ENCODE results near the gene LIG3. TPM values are rescaled to one million over a fixed set of nuclear protein-coding genes. Genes with fewer than 3 reads are reported as not detected.
"Not testable (repeated sequence)": the region's sequence is repeated elsewhere in the genome, so short reads cannot be mapped to it uniquely, and the experiment has no call there.

The LIG3 gene
- polyA plus RNA-seq, 4 donors, result 30.1 to 45.9 (median 37.3) TPM

GRCh38 chr17:34998205-34998604 lies 17.9 kb downstream of the LIG3 start:
- no peak for DNase-seq (ENCODE audit: low read depth in 4 of 4, low spot score in 2 of 4)

DNA sequence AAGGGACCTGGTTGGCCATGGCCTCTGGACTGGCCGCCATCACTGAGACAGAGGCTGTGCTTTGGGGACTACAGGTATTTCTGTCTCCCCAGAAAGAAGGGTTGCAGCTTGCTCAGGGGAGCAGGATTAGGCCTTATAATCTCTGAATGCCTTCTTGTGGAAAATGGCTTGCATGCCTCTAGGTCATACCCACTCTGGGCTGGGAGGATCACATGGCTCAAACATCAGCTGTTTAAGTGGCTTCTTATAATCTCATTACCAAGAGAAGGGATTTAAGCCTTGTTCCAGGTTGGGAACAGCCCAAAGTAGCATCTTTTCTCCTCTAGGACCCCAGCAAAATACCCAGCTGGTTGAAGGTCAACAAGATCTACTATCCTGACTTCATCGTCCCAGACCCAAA lies 19.1 kb downstream of the LIG3 start:
- no peak for DNase-seq (ENCODE audit: low read depth in 4 of 4, low spot score in 2 of 4)

DNA sequence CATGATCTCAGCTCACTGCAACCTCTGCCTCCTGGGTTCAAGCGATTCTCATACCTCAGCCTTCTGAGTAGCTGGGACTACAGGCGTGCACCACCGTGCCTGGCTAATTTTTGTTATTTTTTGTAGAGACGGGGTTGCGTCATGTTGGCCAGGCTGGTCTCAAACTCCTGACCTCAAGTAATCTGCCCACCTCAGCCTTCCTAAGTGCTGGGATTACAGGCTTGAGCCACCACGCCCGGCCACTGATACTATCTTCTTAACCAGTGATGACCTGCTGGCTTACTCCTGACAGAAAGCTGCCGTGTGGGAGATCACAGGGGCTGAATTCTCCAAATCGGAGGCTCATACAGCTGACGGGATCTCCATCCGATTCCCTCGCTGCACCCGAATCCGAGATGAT lies 20.7 kb downstream of the LIG3 start:
- not testable (repeated sequence) for DNase-seq (ENCODE audit: low read depth in 4 of 4, low spot score in 2 of 4)

- no peak for DNase-seq (ENCODE audit: low read depth in 4 of 4, low spot score in 2 of 4)
Measured at GRCh38 chr17:35001549-35001948, 21.2 kb downstream of the LIG3 start.

GRCh38 chr17:35002876-35003551 lies 22.7 kb downstream of the LIG3 start:
- no peak for DNase-seq (ENCODE audit: low read depth in 4 of 4, low spot score in 2 of 4)

GRCh38 chr17:35003778-35004177 lies 23.5 kb downstream of the LIG3 start:
- DNase-seq (ENCODE audit: low read depth in 4 of 4, low spot score in 2 of 4), result no peak

- DNase-seq (ENCODE audit: low read depth in 4 of 4, low spot score in 2 of 4), result no peak
Measured at GRCh38 chr17:35006345-35006744, 26.0 kb downstream of the LIG3 start.

DNA sequence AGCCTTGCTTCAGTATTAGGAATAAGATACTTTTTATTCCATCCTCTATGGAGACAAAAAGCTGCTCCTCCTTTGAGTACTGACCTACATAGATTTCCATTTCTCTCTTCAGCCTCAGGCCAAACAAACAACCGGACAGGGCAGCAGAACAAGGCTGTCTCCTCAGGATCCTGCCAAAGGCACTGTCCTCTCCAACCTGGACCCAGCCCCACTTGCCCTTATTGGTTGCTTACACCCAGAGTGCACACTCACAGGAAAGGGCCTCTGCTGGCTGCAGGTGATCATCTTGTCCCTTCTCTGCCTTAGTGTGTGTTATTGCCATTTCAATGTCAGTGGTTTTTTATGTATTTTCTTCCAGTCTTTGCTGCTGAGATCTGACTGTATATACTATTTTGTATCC lies 26.6 kb downstream of the LIG3 start:
- no peak for DNase-seq (ENCODE audit: low read depth in 4 of 4, low spot score in 2 of 4)

DNA sequence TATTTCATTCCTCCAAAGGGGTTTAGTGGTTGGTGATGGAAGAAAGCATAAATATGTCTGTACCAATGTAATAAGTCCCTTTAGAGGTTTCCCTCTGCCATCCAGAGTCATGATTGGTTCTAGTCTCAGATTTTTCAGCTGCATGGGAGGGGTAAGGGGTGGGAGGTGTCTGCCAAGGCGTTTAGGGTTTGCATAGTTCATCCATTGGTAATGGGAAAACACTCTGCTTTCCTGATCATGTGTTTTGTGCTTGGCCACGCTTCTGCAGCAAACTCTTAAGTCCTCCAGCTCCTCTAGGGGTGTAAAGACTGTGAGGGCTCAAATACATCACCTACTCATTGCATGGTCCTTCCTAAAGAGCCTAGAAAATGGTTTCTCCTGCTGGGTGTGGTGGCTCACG lies 29.8 kb downstream of the LIG3 start:
- DNase-seq (ENCODE audit: low read depth in 4 of 4, low spot score in 2 of 4), result no peak

DNA sequence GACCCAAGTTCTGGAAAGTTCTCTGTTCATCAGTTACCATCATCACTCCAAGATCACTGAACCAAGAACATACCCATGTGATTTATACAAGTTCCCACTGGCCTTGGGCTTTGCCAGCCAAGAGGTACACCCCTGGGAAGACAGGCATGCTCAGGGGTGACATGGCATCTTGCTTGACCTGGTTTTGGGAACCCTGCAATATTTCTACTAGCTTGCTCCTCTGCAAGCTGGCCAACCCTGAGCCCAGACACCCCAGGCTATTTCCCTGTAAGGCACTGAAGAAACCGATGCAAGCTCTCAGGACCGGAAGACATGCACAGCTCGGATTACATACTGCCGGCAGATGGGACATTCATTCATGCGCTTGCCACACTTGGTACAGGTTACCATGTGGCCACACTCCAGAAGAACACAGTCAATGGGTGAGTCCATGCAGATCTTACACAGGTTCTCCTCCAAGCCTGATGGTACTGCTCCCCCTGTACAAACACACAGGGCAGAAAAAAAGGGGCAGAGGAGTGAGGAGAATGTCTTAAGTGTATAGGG lies 31.4 kb downstream of the LIG3 start:
- DNase-seq (ENCODE audit: low read depth in 4 of 4, low spot score in 2 of 4), result no peak

GRCh38 chr17:35016369-35016768 lies 36.1 kb downstream of the LIG3 start:
- no peak for DNase-seq (ENCODE audit: low read depth in 4 of 4, low spot score in 2 of 4)

DNA sequence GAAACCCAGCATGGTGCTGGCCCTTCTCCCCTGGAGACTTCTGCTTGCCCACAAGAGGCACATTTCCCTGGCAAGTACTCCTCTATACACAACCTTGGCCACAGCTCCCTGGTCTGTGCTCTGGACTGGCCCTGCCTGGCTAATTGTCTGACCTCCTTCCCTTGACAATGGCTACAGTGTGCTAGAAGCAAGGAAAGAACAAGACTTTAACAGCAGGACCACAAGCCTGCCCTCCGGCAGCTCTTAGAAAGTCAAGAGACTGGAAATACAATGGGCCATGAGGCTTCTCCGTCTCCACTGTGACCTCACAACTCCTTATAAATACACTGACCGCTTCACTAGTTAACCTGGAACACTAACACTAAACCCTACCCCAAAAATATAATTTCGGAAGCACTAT lies 36.7 kb downstream of the LIG3 start:
- DNase-seq (ENCODE audit: low read depth in 4 of 4, low spot score in 2 of 4), result no peak

GRCh38 chr17:35018814-35019213 lies 38.5 kb downstream of the LIG3 start:
- DNase-seq (ENCODE audit: low read depth in 4 of 4, low spot score in 2 of 4), result no peak

- no peak for DNase-seq (ENCODE audit: low read depth in 4 of 4, low spot score in 2 of 4)
Measured at GRCh38 chr17:35019386-35020179, 39.3 kb downstream of the LIG3 start.

DNA sequence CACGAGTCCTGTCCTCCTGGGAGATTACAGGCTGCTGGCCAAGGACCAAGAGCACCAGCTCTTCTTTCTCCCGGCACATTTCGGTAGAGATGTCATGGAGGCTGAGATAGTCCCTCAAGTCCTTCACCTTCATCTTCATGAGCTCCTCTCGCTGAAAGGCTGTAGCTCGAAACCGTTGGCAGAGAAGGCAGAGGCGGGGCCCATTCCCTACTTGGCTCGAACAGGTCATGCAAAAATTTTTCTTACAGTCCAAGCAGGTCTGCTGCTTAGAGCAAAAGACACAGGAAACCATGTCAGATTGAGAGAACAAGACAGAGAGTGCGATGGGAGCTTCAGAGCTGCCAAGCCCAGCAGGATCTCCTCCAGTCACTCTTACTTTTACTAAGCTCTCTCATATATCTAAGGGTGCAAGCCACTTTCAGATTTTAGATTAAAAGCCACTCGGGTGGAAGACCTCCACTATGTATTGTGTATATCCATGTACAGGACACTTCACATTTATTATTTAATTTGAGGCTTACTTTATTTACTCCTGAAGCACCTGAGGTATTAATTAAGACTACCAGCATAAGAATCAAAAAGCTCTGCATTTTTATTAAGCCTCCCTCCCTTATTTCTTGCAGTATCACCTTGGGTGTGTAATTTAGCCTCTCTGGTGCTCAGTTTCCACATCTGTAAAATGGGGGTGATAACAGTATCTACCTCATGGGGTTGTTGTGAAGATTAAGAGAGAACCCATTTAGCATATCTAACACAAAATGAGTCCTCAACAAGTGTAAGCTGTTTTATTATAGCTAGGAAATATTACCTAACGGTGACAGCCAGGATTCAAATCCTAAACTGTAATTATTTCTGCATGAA lies 41.4 kb downstream of the LIG3 start:
- no peak for DNase-seq (ENCODE audit: low read depth in 4 of 4, low spot score in 2 of 4)

DNA sequence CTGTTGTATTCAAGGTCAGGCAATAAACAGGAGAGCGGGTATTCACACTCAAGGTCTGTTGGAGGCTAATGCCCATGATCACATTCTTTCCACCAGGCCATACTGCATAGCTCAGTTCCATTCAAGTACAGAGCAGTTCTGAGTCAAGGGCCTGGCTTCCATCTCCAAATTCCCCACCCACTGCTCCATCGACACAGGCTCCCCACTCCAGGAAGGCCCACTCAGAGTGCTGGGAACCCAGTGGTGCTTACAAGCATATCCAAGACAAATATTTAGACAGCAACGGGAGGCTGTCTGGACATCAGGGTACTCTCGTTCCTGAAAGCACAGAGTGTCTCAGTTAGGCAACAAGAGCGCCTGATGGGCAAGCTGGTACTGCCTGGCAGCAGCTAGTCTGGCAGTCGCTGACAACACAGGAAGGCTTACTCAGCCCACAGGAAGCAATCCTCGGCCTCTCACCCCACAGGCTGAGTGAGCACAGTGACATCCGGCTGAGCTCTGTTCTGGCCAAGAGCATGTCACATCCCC lies 42.3 kb downstream of the LIG3 start:
- DNase-seq (ENCODE audit: low read depth in 4 of 4, low spot score in 2 of 4), result no peak

DNA sequence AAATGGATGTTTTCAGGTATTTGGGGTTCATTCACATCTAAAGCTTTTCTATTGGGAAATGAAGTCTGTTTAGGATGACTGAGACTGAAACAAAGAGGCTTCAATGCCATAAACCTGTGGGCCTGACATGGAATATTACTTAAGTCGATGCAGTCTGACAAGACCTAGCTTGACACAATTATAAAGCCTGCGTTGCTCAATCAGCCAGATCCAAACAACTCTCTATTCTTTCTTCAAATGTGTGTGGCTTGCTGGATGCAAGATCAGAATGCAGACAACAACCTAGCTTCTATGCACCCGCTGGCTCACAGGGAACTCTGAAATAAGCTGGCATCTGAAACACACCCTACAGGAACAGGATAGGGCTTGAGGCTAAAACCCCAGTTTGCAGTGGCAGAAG lies 43.2 kb downstream of the LIG3 start:
- no peak for DNase-seq (ENCODE audit: low read depth in 4 of 4, low spot score in 2 of 4)

DNA sequence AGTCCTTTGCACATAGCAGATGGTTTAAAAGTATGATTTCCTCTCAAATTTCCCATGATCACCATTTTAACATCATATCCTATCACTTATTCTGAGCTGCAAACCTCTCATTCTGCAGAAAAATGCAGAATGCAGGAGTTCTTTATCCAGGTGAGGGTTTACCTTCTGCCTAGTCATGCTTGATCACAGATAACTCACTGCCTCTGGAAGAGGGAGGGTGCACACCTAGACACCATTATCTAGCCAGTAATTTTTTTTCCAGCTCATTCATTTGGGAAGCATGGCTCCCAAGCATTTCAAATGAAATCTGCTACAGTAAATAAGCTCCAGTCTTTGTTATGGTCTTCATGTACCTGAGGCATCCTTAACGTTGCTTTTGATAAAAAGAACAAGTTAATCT lies 45.2 kb downstream of the LIG3 start:
- no peak for DNase-seq (ENCODE audit: low read depth in 4 of 4, low spot score in 2 of 4)

GRCh38 chr17:35028097-35028496 lies 47.8 kb downstream of the LIG3 start:
- not testable (repeated sequence) for DNase-seq (ENCODE audit: low read depth in 4 of 4, low spot score in 2 of 4)

DNA sequence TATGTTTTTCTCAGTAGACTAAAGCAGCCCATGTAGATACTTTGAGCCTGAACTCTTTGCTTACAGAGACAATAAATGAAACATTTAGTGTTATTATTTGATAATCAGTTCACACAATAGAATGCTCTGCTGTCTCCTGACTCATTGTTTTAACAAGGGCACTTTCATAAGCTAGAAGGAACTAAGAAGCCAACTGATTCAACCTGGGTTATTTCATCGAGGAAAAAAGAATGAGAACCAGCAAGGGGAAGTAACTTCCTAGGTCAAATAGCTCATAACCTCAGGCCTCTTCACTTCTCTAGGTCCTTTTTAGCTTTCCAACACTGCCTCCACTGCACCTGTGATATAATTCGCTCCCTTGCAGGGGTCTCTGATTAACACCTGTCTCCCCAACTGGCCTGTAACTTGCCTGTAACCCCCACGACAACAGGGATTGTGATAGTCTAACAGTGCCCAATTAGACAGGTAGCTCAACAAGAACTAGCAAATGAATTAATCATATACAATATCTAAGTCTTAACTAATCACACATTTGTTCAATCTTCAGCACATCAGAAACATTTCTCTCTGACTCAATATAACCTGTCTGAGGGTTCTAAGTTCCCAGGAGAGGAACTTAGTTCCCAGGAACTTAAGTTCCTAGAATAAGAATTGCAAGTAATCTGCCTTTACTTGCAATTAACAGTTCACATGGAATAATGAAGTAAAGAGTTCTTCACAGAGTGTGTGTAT lies 48.4 kb downstream of the LIG3 start:
- no peak for DNase-seq (ENCODE audit: low read depth in 4 of 4, low spot score in 2 of 4)
